HG03460 (cell line): ENCODE measurements around the gene C12orf57.

Experiments used
- ATAC-seq: cut with Tn5 transposase; IDR thresholded peaks from one replicate; pipeline ENCODE4 v1.9.1; 2021; ENCODE audit not compliant: unreplicated experiment

The C12orf57 gene

DNA sequence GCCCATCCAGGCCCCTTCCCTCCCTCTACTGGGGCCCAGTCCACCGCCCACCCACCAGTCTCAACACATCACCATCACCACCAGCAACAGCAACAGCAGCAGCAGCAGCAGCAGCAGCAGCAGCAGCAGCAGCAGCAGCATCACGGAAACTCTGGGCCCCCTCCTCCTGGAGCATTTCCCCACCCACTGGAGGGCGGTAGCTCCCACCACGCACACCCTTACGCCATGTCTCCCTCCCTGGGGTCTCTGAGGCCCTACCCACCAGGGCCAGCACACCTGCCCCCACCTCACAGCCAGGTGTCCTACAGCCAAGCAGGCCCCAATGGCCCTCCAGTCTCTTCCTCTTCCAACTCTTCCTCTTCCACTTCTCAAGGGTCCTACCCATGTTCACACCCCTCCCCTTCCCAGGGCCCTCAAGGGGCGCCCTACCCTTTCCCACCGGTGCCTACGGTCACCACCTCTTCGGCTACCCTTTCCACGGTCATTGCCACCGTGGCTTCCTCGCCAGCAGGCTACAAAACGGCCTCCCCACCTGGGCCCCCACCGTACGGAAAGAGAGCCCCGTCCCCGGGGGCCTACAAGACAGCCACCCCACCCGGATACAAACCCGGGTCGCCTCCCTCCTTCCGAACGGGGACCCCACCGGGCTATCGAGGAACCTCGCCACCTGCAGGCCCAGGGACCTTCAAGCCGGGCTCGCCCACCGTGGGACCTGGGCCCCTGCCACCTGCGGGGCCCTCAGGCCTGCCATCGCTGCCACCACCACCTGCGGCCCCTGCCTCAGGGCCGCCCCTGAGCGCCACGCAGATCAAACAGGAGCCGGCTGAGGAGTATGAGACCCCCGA is 7.0 kb upstream of the C12orf57 start:
- peak; percentile 11 for ATAC-seq

DNA sequence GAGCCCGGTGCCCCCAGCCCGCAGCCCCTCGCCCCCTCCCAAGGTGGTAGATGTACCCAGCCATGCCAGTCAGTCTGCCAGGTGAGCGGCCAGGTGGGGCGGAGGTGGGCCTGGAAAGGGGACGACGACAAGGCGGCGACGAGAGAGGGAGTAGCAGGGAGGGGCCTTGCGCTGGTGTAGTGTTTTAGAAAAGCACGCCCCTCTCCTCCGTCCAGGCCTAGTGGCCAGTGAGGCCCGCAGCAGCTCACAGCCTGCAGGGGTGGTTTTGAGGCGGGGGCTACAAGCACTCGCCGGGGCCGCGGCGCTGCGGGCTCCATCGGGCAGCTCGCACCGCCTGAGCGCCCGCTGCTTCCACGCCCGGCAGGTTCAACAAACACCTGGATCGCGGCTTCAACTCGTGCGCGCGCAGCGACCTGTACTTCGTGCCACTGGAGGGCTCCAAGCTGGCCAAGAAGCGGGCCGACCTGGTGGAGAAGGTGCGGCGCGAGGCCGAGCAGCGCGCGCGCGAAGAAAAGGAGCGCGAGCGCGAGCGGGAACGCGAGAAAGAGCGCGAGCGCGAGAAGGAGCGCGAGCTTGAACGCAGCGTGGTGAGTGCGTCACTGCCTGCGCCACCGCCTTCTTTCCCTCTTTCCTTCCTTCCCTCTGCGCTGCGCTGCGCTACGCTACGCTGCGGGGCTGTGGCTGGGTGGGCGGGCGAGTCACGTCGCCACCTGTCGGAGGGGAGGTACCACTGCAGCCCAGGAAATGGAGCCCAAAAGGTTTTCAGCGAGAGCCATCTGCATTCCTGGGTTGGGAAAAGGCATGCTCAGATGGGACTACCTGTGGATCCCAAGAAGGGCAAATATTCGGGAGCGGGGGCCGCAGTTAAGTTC is 6.1 kb upstream of the C12orf57 start:
- ATAC-seq, result peak; percentile 86

DNA sequence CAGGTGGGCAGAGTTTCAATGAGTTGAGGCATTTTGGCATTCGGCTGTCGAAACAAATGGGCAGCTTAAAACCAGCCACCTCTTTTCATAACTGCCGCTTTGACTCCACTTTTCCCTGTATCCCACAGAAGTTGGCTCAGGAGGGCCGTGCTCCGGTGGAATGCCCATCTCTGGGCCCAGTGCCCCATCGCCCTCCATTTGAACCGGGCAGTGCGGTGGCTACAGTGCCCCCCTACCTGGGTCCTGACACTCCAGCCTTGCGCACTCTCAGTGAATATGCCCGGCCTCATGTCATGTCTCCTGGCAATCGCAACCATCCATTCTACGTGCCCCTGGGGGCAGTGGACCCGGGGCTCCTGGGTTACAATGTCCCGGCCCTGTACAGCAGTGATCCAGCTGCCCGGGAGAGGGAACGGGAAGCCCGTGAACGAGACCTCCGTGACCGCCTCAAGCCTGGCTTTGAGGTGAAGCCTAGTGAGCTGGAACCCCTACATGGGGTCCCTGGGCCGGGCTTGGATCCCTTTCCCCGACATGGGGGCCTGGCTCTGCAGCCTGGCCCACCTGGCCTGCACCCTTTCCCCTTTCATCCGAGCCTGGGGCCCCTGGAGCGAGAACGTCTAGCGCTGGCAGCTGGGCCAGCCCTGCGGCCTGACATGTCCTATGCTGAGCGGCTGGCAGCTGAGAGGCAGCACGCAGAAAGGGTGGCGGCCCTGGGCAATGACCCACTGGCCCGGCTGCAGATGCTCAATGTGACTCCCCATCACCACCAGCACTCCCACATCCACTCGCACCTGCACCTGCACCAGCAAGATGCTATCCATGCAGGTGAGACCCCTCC is 5.2 kb upstream of the C12orf57 start:
- ATAC-seq, result no peak

DNA sequence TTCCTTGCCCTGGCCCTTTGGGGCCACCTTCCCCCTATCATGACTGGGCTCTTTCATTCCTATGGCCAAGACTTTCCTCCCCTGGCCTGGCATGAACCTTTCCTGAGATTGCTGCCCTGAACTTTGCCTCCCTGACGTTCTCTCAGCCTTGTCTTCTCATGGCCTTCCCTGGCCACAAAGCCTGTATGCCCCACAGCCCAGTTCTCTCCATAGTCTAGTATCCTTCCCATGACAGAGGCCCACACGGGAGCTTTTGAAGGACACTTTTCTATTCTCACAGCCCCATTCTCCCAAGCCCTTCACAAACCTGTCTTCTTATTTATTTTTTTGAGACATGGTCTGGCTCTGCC is 4.7 kb upstream of the C12orf57 start:
- no peak for ATAC-seq

DNA sequence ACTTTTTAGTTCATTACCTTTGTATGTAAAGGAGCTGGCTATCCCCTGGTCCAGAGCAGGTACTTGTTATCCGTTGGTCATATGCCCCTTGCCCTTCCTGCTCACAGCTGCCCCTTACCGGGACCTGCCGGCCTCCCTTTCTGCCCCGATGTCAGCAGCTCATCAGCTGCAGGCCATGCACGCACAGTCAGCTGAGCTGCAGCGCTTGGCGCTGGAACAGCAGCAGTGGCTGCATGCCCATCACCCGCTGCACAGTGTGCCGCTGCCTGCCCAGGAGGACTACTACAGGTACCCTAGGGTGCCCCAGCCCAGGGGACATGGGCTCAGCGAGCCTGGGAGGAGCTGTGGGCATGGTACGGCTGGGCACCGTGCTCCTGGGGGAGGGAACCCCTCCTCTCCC is 2.6 kb upstream of the C12orf57 start:
- no peak for ATAC-seq

DNA sequence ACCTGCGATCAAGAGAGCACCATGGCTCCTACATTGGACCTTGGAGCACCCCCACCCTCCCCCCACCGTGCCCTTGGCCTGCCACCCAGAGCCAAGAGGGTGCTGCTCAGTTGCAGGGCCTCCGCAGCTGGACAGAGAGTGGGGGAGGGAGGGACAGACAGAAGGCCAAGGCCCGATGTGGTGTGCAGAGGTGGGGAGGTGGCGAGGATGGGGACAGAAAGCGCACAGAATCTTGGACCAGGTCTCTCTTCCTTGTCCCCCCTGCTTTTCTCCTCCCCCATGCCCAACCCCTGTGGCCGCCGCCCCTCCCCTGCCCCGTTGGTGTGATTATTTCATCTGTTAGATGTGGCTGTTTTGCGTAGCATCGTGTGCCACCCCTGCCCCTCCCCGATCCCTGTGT is 2.0 kb upstream of the C12orf57 start:
- no peak for ATAC-seq

DNA sequence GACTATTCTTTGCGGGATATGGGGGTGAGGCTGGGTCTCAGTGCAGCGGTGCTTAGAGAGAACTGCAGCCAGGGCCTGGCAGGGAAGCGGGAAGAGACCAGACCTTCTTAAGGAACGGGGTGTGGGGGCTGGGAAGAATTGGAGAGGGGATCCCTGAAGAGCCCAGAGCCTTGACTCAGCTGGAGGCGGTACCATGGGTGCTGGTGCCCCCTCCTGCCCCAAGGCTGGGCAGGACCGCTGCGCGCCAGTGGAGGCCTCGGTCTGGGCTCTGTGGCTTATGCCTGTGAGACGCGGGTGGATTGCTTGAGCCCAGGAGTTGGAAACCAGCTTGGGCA is 1.5 kb upstream of the C12orf57 start:
- ATAC-seq, result no peak

DNA sequence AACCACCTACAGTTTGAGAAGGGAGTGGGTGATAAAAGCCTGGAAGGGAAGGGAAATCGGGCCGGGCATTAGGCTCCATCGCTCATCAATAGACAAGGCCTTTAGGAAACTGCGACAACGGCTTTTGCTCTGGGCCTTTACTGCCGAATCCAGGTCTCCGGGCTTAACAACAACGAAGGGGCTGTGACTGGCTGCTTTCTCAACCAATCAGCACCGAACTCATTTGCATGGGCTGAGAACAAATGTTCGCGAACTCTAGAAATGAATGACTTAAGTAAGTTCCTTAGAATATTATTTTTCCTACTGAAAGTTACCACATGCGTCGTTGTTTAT is 467 bp upstream of the C12orf57 start:
- peak; percentile 31 for ATAC-seq

DNA sequence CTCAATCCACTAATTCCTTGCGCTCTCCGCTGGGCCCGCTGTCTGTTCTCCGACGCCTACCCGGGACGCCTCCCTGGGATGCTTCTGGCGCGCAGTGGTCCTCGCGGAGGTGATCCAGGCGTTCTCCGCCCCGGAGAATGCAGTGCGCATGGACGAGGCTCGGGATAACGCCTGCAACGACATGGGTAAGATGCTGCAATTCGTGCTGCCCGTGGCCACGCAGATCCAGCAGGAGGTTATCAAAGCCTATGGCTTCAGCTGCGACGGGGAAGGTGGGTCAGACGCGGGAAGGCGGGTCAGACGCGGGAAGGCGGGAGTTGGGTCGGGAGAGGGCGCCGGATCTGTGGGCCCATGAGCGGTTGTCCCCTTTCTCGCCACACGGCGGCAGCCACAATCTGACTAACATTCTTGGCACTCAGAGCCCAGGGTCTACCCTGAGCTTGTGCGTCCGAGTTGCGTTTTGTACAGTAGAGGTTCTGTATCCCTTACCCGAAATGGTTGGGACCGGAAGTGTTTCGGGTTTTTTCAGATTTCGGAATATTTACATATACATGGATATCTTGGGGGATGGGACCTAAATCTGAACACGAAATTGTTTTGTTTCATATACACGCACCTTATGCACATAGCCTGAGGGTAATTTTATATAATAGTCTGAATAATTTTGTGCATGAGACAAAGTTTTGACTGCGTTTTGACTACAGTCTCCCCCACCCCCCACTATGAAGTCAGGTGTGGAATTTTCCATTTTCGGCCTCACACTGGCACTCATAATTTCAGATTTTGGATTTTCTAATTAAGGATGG is 762 bp downstream of the C12orf57 start:
- peak; percentile 47 for ATAC-seq

DNA sequence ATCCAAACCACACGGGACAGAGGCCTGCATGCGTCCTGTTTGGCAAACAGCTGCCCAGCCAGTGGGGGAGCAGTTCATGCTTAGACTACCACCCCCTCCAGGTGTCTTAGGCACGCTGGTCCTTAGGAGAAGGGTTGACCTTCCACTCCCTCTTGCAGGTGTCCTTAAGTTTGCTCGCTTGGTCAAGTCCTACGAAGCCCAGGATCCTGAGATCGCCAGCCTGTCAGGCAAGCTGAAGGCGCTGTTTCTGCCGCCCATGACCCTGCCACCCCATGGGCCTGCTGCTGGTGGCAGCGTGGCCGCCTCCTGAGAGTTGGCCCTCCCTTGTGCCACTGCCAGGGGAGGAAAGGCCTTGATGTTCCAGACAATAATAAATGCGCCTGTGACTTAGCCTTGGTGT is 1.8 kb downstream of the C12orf57 start:
- ATAC-seq, result no peak

DNA sequence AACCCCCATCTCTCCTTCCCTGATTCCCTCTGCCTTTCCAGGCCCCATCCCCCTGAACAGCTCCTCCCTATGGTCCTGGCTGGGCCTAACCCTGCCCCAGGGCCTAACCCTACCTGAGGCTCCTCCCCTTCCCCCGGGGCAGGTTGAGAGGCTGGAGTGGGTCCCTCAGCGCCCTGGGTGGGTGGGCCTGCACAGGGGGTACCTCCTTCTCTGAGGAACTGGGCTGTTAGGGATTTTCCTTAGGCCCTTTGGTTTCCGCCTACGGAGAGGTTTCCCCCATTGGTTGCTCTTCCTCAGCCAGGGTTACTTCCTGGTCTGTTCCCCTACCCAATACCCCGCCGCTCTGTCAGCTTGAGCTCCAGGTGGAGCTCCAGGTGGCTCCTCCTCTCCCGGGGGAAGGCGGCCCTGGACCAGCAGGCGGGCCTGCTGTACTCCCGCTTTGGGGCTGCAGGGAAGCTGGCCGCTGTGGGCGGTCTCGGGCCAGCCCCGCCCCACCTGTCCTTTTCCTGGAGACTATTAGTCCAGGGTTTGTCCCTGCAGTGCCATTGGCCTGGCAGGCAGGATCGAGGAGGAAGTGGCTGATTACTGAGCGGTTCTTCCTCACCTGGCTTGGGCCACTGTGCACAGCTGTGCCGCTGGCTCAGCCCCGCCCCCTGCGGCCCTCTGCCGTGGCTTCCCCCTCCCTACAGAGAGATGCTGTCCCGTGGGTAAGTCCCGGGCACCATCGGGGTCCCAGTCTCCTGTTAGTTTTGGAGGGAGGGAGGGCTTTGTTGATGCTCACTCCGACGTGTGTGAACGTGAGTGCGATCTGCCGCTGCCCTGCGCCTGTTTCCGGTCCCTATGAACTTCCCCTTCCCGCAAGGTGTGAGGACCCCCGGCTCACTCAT is 2.5 kb downstream of the C12orf57 start:
- ATAC-seq, result no peak

DNA sequence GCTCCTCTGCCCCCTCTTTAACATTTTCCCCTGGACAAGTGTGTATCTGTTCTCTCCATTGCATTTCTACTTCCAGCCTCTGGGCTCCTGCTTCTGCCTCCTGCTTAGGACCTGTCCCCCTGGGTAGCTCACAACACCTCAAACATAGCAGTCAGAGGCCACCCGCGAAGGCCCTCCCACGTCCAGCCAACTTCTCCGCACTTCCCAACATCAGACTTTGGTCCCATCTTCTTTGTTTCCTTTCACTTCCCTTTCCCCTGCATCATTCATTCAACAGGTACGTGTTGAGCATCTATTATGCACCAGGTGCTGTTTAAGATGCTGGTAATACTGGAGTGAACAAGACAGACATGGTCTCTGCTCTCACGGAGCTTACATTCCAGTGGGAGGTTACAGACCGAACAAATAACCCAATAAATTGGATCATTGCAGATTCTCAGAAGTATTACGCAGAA is 3.1 kb downstream of the C12orf57 start:
- no peak for ATAC-seq

DNA sequence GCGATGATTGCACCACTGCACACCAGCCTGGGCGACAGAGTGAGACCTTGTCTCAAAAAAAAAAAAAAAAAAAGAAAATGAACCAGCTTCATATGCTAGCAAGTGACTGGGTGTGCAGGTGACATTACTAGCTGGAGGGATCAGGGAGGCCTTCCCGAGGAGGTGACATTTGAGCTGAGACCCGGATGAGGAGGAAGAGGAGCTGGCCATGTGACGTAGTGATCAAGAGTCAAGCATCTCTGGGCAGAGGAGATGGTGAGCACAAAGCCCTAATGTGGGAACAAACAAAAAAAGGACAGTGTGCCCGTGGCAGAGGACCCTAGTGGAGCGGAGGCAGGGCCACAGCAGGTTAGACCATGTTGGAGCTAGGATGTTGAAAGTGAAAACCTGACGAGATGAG is 3.8 kb downstream of the C12orf57 start:
- no peak for ATAC-seq

DNA sequence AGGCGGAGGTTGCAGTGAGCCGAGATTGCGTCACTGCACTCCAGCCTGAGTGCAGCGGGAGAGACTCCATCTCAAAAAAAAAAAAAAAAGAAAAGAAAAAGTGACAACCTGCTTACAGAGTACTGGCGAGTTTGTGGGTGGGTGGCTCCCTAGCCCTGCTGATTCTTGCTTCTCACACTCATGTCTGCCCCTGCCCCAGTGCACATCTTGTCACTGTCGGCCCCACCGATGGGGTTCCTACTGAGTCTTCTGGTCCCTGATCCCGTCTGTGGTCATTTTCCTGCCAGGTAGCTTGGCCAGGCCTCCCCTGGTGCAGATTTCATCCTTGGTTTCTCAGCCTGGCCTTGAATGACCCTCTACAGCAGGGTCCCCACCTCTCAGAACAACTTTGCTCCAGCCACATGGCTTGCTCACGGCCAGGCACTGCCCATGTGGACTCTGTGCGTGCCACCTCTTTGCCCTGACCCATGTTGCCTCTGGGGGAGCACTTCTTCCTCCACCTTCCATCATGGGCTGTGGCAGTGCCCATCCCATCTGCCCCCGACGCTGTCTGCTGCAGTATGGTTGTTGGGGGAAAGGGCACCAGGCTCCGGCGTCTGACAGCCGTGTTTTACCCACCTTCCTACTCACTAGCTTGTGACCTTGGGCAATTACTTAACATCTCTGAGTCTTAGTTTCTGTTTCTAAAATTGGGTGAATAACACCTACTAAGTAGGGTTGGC is 5.2 kb downstream of the C12orf57 start:
- no peak for ATAC-seq

DNA sequence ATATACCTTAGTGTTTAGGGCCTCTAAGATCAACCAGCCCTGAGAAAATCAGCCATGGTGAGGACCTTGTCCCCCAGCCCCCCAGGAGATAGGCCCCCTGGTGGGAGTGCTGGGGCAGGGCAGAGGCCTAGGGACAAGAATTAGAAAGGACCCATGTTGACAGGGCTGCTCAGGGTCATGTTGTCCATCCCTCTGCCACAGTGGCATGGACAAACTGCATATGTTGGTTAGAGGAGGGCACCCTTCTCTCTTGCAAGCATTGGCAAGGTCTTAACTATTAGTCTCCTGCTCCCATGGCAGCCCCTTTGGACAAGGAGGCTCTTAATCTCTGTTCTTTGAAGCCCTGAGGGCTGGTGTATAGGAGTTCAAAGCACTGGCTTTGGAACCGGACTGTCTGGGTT is 6.6 kb downstream of the C12orf57 start:
- ATAC-seq, result no peak

DNA sequence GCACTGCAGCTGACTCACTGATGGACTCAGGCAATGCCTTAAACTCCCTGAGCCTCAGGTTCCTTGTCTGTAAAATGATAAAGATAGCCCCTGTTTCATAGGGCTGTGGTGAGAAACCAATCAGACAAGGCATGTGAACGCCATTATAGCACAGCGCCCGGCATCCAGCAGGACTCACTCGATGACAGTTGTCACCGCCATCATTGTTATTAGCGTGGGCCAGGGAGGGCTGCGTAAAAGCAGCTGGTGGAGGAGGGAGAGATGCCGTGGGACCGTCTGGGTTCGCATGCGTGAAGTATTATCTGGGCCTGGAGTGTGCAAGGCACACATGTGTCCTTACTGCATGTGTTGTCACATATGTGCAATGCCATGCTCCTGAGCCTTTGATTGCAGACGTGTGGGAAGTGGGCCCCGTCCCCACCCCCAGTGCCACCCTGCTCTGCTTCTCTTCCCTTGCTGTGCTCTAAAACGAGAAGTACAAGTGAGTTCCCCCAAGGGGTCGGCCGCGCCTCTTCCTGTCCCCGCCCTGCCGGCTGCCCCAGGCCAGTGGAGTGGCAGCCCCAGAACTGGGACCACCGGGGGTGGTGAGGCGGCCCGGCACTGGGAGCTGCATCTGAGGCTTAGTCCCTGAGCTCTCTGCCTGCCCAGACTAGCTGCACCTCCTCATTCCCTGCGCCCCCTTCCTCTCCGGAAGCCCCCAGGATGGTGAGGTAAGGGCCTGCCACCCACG is 7.2 kb downstream of the C12orf57 start, which contains the start of gene PTPN6:
PTPN6 (plus strand) TSS at position 546 of the 730 bp plus-strand sequence; CDS start at position 703, 157 bp downstream.
- peak; percentile 23 for ATAC-seq

DNA sequence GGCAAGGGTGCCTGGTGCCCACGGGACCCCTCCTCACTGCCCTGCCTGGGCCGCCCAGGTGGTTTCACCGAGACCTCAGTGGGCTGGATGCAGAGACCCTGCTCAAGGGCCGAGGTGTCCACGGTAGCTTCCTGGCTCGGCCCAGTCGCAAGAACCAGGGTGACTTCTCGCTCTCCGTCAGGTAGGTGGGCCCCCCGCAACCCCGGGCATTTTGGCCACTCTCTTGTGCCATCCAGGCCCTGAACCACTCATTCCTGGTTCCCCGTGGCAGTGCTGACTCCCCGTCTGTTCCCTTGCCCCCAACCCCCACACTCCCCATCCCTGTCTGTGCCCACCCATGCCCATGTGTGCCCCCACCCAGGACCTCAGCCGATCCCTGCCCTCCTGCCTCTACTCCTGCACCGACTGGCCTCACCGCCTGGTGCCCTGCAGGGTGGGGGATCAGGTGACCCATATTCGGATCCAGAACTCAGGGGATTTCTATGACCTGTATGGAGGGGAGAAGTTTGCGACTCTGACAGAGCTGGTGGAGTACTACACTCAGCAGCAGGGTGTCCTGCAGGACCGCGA is 7.8 kb downstream of the C12orf57 start:
- ATAC-seq, result no peak
